ENCODE measurements around the gene TNK2.
A peak's percentile ranks its signal among the peaks of the same experiment; 100 is the strongest.

TNK2 gene

DNA sequence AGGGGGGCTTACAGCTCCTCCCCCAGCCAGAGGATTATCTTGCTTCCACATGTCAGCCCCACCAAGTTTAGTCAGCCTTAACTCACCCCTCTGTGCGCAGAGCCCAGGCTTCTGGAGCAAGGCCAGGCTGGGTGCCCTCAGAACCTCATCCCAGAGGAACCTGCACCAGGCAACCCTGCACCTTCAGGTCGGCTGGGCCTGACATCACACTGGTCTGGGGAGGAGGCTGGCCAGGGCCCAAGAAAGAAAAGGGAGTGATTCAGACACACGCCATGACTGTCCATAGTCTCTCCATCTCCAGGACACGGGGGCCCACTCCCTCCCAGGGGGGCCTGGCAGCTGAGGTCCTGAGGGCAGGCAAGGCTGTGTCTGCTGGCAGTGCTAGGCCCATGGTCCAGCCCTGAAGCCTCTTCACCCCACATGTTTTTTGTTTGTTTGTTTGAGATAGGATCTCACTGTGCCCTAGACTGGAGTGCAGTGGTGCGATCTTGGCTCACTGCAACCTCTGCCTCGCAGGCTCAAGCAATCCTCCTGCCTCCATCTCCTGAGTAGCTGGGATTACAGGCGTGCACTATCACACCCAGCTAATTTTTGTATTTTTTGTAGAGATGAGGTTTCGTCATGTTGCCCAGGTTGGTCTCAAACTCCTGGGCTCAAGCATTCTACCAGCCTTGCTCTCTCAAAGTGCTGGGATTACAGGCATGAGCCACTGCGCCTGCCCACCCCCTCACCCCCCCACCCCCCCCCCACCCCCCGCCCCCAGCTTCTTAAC, 11.1 kb downstream of the TNK2 start:
- Histone ChIP-seq H3K4me3 (ENCODE audit: low read depth, low read length) (no peak overlapping the region), H3K27ac (ENCODE audit: extremely low read depth, low read depth, low read length) (no peak overlapping the region; the same call in 1 of the 2 replicates), H3K9me3 (ENCODE audit: control insufficient read depth, insufficient read depth, low read depth, low read length) (no peaks in the 10 kb centered on the region), H3K4me1 (ENCODE audit: control insufficient read depth, insufficient read depth, low read length) (peaks cover 12% of the 10 kb centered on the region; the same call in 1 of the 2 replicates), H3K36me3 (ENCODE audit: control insufficient read depth in 2 of 2, insufficient read depth in 1 of 2, low read length in 2 of 2) (peaks cover 0 to 1% of the 10 kb centered on the region in 2 experiments; a peak in 1 of 3 replicates)
- ChIA-PET CTCF (interaction anchor here (0.7 to 3.9 kb wide), 4 partner anchors 11 to 46 kb away, joined by 3 to 30 read pairs (median 4); partner anchors contain the start of gene TNK2), POLR2A (interaction anchor here (0.7 to 1.7 kb wide), 3 partner anchors 10 to 12 kb away, joined by 4 read pairs; partner anchors contain the start of gene TNK2)
- TF ChIP-seq ZBTB17 (tag by site-specific recombination; IDR thresholded peaks at IDR 0.05) (peak; percentile 88), GLIS2 (tag by site-specific recombination; IDR thresholded peaks at IDR 0.05) (peak; percentile 79), ZFP37 (tag by site-specific recombination; IDR thresholded peaks at IDR 0.05) (0 out of 2 replicates have a peak, but pooled peaks have one; percentile 55), SP3 (tag by site-specific recombination; IDR thresholded peaks at IDR 0.05) (peak; percentile 35; the same call in 1 of the 2 replicates), ZNF10 (tag by site-specific recombination; IDR thresholded peaks at IDR 0.05) (no peak), SALL2 (tag by site-specific recombination; IDR thresholded peaks at IDR 0.05; ENCODE audit: borderline replicate concordance) (no peak), ZNF558 (tag by site-specific recombination; IDR thresholded peaks at IDR 0.05) (no peak), SP7 (tag by site-specific recombination; IDR thresholded peaks at IDR 0.05) (0 out of 2 replicates have a peak, but pooled peaks have one; percentile 12), OSR2 (tag by site-specific recombination; IDR thresholded peaks at IDR 0.05) (no peak), ZNF600 (tag by site-specific recombination; IDR thresholded peaks at IDR 0.05) (peak; percentile 51), ZNF692 (tag by site-specific recombination; IDR thresholded peaks at IDR 0.05) (peak; percentile 91), ZNF398 (tag by site-specific recombination; IDR thresholded peaks at IDR 0.05) (peak; percentile 90), ZNF629 (tag by site-specific recombination; IDR thresholded peaks at IDR 0.05) (peak; percentile 66), ZIC2 (tag by site-specific recombination; IDR thresholded peaks at IDR 0.05) (peak; percentile 74), ZNF335 (tag by site-specific recombination; conservative IDR thresholded peaks at IDR 0.05) (peak; percentile 41), ZNF548 (tag by site-specific recombination; IDR thresholded peaks at IDR 0.05) (no peak), PRDM10 (tag by site-specific recombination; IDR thresholded peaks at IDR 0.05) (peak; percentile 92), KLF16 (tag by site-specific recombination; IDR thresholded peaks at IDR 0.05) (no peak), ZNF366 (tag by site-specific recombination; conservative IDR thresholded peaks at IDR 0.05) (peak; percentile 85), ZBTB20 (tag by site-specific recombination; IDR thresholded peaks at IDR 0.05) (peak; percentile 58; the same call in 1 of the 2 replicates), ZNF571 (tag by site-specific recombination; IDR thresholded peaks at IDR 0.05) (no peak)
- TF ChIP-seq, protein P1, sequence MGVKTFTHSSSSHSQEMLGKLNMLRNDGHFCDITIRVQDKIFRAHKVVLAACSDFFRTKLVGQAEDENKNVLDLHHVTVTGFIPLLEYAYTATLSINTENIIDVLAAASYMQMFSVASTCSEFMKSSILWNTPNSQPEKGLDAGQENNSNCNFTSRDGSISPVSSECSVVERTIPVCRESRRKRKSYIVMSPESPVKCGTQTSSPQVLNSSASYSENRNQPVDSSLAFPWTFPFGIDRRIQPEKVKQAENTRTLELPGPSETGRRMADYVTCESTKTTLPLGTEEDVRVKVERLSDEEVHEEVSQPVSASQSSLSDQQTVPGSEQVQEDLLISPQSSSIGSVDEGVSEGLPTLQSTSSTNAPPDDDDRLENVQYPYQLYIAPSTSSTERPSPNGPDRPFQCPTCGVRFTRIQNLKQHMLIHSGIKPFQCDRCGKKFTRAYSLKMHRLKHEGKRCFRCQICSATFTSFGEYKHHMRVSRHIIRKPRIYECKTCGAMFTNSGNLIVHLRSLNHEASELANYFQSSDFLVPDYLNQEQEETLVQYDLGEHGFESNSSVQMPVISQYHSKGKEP (tag by site-specific recombination; IDR thresholded peaks at IDR 0.05) = no peak
- TF ChIP-seq, protein P2, sequence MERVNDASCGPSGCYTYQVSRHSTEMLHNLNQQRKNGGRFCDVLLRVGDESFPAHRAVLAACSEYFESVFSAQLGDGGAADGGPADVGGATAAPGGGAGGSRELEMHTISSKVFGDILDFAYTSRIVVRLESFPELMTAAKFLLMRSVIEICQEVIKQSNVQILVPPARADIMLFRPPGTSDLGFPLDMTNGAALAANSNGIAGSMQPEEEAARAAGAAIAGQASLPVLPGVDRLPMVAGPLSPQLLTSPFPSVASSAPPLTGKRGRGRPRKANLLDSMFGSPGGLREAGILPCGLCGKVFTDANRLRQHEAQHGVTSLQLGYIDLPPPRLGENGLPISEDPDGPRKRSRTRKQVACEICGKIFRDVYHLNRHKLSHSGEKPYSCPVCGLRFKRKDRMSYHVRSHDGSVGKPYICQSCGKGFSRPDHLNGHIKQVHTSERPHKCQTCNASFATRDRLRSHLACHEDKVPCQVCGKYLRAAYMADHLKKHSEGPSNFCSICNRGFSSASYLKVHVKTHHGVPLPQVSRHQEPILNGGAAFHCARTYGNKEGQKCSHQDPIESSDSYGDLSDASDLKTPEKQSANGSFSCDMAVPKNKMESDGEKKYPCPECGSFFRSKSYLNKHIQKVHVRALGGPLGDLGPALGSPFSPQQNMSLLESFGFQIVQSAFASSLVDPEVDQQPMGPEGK (tag by site-specific recombination; IDR thresholded peaks at IDR 0.05) = peak; percentile 80
- TF ChIP-seq, protein P3, sequence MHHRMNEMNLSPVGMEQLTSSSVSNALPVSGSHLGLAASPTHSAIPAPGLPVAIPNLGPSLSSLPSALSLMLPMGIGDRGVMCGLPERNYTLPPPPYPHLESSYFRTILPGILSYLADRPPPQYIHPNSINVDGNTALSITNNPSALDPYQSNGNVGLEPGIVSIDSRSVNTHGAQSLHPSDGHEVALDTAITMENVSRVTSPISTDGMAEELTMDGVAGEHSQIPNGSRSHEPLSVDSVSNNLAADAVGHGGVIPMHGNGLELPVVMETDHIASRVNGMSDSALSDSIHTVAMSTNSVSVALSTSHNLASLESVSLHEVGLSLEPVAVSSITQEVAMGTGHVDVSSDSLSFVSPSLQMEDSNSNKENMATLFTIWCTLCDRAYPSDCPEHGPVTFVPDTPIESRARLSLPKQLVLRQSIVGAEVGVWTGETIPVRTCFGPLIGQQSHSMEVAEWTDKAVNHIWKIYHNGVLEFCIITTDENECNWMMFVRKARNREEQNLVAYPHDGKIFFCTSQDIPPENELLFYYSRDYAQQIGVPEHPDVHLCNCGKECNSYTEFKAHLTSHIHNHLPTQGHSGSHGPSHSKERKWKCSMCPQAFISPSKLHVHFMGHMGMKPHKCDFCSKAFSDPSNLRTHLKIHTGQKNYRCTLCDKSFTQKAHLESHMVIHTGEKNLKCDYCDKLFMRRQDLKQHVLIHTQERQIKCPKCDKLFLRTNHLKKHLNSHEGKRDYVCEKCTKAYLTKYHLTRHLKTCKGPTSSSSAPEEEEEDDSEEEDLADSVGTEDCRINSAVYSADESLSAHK (tag by site-specific recombination; IDR thresholded peaks at IDR 0.05) = no peak

Measured in HEK293 (cell line).